HG02759 (cell line): ENCODE measurements around the gene KCNH6.
A peak's percentile ranks its signal among the peaks of the same experiment; 100 is the strongest.

Source experiments
- ATAC-seq: cut with Tn5 transposase; IDR thresholded peaks from one replicate; pipeline ENCODE4 v1.9.1; 2021; ENCODE audit warnings: mild to moderate bottlenecking, moderate library complexity; ENCODE audit not compliant: unreplicated experiment

Gene KCNH6, protein sequence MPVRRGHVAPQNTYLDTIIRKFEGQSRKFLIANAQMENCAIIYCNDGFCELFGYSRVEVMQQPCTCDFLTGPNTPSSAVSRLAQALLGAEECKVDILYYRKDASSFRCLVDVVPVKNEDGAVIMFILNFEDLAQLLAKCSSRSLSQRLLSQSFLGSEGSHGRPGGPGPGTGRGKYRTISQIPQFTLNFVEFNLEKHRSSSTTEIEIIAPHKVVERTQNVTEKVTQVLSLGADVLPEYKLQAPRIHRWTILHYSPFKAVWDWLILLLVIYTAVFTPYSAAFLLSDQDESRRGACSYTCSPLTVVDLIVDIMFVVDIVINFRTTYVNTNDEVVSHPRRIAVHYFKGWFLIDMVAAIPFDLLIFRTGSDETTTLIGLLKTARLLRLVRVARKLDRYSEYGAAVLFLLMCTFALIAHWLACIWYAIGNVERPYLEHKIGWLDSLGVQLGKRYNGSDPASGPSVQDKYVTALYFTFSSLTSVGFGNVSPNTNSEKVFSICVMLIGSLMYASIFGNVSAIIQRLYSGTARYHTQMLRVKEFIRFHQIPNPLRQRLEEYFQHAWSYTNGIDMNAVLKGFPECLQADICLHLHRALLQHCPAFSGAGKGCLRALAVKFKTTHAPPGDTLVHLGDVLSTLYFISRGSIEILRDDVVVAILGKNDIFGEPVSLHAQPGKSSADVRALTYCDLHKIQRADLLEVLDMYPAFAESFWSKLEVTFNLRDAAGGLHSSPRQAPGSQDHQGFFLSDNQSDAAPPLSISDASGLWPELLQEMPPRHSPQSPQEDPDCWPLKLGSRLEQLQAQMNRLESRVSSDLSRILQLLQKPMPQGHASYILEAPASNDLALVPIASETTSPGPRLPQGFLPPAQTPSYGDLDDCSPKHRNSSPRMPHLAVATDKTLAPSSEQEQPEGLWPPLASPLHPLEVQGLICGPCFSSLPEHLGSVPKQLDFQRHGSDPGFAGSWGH

GRCh38 chr17:63523253-63523855, at the start of gene KCNH6:
KCNH6 (plus strand) TSS chr17:63523358; CDS start chr17:63523414, 56 bp downstream.
- ATAC-seq = no peak

GRCh38 chr17:63474174-63474573, 49.0 kb upstream of the KCNH6 start:
- no peak for ATAC-seq

DNA sequence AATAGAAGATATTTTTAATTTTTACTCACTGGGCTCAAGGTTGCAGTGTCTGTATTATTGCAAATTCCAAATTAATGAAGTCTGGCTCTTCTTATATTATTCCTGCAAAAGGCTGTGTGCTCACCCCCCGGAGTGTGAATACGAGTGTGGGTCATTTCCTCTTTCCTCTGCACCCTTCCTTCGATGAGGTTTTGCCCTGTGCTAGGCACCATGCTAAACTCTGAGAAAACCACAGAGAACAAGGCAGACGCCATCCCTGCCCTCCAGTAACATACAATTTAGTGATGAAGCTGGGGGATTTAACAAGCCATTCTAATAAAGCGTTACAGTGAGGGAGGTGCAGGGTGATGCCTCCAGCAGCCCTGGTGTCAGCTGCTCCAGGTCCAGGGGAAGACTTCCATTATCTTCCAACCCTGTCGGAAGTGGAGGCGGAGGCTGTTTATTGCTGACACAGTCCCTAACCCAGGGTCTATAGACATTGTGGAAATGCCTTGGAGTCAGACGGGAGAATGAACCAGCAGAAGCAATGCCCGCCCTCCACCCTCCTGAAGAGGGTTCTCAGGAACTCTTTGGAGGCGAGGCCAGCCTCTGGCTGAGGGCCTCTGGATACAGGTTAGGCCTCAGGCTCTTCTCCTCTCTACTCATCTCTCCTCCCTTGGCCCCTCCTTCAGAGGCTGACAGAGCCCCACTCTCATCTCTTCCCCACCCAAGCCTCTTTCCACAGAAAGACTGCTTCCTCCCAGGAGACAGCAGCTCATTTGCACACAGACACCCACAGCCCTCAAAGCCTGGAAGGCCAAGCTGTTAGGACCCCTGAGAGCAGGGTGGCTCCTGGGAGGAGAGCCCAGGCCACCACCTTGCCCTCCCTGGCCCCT, 48.3 kb upstream of the KCNH6 start:
- no peak for ATAC-seq

DNA sequence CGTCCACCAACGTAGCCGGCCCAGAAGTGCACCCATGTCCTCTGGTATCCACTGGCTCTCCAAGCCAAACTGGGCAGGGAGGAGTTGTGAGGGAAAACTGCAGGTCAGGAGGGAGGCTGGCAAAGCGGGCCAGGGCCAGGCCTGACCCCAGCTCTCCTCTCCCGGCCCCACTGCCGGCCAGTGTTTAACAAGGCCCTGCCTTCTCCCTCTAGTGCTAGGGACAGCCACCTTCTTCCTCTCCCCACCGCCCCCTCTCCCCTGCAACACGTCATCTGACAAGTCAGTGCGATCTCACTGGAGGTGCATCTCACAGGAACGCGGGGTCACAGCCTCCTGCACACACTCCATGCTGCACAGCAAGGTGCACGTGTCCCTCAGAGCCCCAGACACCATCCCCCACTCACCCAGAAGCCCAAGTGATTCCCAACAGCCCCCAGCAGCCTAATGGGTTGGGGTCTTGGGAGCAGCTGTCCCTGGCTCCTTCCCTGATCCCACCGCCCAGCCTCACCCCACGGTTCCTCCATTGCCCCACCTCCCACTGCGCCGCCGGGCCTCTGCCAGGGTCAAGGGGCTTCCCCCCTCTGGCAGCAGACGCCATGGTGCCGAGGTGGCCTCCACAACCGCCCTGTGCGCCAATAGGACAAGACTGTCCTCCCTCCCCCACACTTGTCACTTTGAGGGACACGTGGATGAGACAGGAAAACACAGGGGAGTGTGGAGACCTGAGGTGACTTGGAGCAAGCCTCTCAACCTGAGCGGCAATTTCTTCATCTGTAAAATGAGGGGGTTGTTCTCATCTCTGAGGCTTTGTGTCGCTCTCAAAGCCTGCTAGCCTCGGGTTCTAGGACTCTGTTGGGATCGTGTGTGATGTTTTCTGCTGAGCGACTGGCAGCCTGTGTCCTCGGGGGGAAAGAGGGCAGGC, 47.4 kb upstream of the KCNH6 start:
- ATAC-seq = no peak

DNA sequence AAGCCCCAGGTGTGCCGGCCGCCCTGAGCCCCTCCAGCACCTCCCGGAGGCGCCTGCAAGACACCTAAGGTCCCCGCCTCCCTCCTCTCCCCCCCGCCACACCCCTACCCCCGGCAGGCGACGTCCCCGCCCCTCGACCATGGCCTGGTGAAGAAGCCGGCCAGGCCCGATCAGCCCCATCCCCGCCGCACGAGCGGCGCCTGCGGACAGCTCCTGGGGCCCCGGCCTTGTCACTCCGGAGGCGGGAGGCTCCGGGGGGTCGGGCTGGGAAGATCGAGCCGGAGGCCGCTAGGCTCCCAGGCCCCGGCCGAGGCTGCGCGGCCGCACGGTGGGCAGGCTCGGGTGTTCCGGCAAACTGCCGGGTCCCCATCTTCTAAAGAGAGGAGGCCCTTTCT, 46.7 kb upstream of the KCNH6 start:
- no peak for ATAC-seq

- peak; percentile 63 for ATAC-seq
Measured at GRCh38 chr17:63476854-63477479, 46.2 kb upstream of the KCNH6 start, which contains the start of gene ACE. ACE (plus strand) TSS chr17:63477061; CDS start chr17:63477095, 34 bp downstream.

DNA sequence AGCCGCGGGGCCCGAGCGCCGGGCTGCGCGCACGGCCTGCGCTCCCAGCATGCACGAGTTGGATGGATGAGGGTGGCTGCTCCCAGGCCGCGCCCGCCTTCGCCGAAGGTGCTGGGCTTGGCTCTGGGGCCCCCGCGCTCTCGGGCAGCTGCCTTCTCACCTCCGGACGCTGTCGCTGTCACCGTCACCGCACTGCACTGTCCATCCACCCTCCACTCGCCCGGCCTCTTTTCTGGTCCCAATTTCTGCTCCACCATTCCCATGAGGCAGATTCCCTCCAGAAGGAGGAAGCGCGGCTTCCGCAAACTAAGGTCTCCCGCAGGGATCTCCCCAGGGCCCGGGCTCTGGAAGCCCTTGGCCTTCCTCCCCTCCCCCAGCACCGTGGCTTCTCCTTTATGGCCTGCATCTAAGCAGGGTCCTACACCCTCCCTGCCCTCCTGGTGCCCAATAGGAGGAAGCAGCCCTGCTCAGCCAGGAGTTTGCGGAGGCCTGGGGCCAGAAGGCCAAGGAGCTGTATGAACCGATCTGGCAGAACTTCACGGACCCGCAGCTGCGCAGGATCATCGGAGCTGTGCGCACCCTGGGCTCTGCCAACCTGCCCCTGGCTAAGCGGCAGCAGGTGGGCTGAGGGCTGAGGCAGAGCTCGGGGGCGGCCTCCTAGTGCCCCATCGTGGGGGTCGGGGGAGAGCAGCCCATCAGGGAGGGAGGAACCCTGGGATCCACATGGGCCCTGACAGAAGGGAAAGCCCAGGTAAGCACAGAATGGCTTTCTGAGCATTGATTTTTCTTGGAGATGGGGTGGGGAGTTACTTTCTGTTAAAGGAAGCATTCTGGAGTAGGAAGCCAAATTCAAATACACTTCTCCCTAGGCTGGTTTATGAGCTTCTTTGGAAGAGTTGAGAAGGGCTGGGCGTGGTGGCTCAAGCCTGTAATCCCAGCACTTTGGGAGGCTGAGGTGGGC, 45.4 kb upstream of the KCNH6 start:
- peak; percentile 24 for ATAC-seq

DNA sequence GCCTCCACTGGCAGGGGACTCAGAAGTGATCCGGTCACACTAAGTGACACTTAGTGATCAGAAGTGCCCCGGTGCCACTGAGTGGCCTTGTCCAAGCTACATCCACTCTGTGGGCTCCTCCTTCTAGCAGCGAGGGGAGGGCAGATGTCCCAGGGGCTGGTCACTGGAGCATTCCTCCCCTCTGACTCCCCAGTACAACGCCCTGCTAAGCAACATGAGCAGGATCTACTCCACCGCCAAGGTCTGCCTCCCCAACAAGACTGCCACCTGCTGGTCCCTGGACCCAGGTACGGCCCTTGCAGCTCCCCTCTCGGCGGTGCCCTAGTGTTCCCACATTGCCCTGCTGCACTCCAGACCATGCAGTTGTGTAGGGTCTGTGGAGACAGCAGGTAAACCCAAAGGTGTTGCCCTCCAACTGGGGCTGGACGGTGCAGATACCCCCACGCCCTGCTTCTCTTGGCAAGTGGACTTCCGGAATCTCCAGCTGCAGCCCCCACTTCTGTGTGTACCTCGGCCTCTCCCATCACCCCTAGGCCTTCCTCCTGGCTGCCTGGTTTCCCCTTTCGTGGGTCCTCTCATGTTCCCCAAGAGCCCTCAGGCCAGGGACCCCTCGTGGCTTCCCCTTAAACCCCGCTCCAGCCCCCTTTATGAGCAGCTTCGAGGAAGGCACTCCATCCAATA, 44.2 kb upstream of the KCNH6 start:
- ATAC-seq = peak; percentile 69

GRCh38 chr17:63479495-63480184, 43.5 kb upstream of the KCNH6 start:
- ATAC-seq = no peak

DNA sequence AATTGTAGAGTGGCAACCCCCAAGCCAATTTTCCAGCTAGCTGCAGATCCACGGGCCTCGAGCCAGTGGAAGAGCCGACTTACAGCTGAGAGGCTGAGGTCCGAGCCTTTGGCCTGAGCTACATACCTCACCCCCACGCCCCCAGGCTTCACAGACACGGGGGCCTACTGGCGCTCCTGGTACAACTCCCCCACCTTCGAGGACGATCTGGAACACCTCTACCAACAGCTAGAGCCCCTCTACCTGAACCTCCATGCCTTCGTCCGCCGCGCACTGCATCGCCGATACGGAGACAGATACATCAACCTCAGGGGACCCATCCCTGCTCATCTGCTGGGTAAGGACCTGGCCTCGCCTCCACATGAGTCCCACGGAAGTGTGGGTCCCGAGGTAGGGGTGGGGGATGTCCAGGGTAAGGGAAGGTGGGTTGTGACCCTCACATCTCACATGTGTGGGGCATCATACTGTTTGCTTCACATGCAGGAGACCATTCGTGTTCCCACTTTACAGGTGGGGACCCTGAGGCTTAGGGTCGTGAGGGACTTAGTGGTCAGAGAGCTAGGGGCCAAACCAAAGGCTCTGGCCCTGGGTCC, 42.9 kb upstream of the KCNH6 start:
- no peak for ATAC-seq

- no peak for ATAC-seq
Measured at GRCh38 chr17:63480826-63481487, 42.2 kb upstream of the KCNH6 start.

DNA sequence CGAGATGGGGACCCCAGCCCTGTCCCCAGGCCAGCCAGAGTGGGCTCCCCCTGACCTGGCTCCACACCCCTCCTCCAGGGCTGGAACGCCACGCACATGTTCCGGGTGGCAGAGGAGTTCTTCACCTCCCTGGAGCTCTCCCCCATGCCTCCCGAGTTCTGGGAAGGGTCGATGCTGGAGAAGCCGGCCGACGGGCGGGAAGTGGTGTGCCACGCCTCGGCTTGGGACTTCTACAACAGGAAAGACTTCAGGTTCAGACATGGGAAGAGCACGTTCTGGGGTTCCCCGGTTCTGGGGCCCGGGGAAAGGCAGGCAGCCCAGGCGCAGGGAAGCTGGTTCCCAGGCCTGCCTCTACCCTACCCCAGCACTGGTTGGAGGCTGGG, 41.7 kb upstream of the KCNH6 start:
- ATAC-seq = no peak

GRCh38 chr17:63482509-63482908, 40.6 kb upstream of the KCNH6 start:
- no peak for ATAC-seq

DNA sequence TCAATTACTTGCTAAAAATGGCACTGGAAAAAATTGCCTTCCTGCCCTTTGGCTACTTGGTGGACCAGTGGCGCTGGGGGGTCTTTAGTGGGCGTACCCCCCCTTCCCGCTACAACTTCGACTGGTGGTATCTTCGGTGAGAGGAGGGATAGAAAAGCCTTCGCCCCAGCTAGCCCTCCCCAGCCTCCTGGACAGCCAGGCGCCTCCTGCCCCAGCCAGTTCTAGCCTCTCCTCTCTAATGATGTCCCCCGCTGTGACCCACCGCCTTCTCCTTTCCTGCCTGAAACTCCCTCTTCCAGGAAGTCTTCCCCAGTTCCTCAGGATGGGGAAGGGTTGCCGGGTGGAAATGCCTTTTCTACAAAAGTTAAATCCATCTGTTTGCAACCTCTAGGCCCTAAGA, 40.1 kb upstream of the KCNH6 start:
- ATAC-seq = no peak
